A549 (cell line): ENCODE data around the gene BCAT1. TPM values are rescaled to one million over a fixed set of nuclear protein-coding genes. Genes with fewer than 3 reads are reported as not detected.

Source experiments
- ATAC-seq, 2 experiments: fragments of 200-7000 bp in 1 of 2; fragments of >200 bp in 1 of 2; cut with Nextera tagmentation in 1 of 2; cut with Tn5 transposase in 1 of 2; 3 replicates each; pipeline versions ENCODE4 v1.8.0 to v1.9.1; 2018 to 2020; ENCODE audit warnings: mild to moderate bottlenecking in 1 of 2, moderate library complexity in 1 of 2
- CTCF ChIA-PET: fragments of 300-600 bp; sonication (Branson Sonifier 250); formaldehyde crosslinking; extraction: SDS; loops from one replicate; lab custom pipeline; 2021; ENCODE audit warnings: antibody characterized with exemption, inconsistent platforms; lab: Yijun Ruan, JAX
- POLR2A ChIA-PET: fragments of 350-600 bp; formaldehyde crosslinking; extraction: SDS; loops from one replicate; lab custom pipeline; 2021; ENCODE audit warnings: antibody characterized with exemption, inconsistent platforms; lab: Yijun Ruan, JAX
- DNase-seq, 2 experiments: peaks; one replicate each; pipeline versions ENCODE4 v3.0.0 to v3.0.0-alpha.2; 2011 to 2016; ENCODE audit warnings: low read depth in 1 of 2, low spot score in 1 of 2
- FAIRE-seq: peaks from 2 replicates; lab custom pipeline; 2011; peaks lifted over from hg19 to GRCh38; lab: Jason Lieb, UNC
- H3K27ac ChIP-seq, 2 experiments: fragments of >200 bp; sonication (Bioruptor Twin); formaldehyde crosslinking; 3 replicates each; pipeline ENCODE4 v1.5.1; 2016 to 2017
- H3K4me1 ChIP-seq: fragments of >200 bp; sonication (Bioruptor Twin); formaldehyde crosslinking; 3 replicates; pipeline ENCODE4 v1.6.1; 2016
- H3K4me2 ChIP-seq: fragments of >200 bp; sonication (Bioruptor Twin); formaldehyde crosslinking; 3 replicates; pipeline ENCODE4 v1.6.1; 2016
- H3K4me3 ChIP-seq: fragments of >200 bp; sonication (Bioruptor Twin); formaldehyde crosslinking; 3 replicates; pipeline ENCODE4 v1.5.1; 2016
- H3K9me3 ChIP-seq: fragments of >200 bp; sonication (Bioruptor Twin); formaldehyde crosslinking; 3 replicates; pipeline ENCODE4 v1.6.1; 2016
- CHD4 ChIP-seq: fragments of 200-600 bp; sonication (generic); IDR thresholded peaks from 2 replicates; pipeline ENCODE4 v1.6.1; 2016; ENCODE audit warnings: antibody characterized with exemption, mild to moderate bottlenecking, borderline replicate concordance
- EHMT2 ChIP-seq: fragments of 200-600 bp; sonication (generic); IDR thresholded peaks from 2 replicates; pipeline ENCODE4 v1.6.1; 2016; ENCODE audit warnings: antibody characterized with exemption, low read depth, mild to moderate bottlenecking, moderate library complexity
- EP300 ChIP-seq, 2 experiments: fragments of >200 bp; sonication (Bioruptor Twin); formaldehyde crosslinking; IDR thresholded peaks; 2 replicates in 1 of 2; 3 replicates in 1 of 2; pipeline ENCODE4 v1.6.1; 2016 to 2017
- ESRRA ChIP-seq: fragments of 150-350 bp; IDR thresholded peaks from 2 replicates; pipeline ENCODE4 v1.6.1; 2014; ENCODE audit warnings: mild to moderate bottlenecking, low read length, borderline replicate concordance
- FOSB ChIP-seq: fragments of 250-450 bp; sonication (Bioruptor Pico); IDR thresholded peaks from 2 replicates; pipeline ENCODE4 v1.5.0; 2020; ENCODE audit warnings: mild to moderate bottlenecking, moderate library complexity
- FOXS1 ChIP-seq: fragments of 250-450 bp; sonication (Bioruptor Pico); IDR thresholded peaks from 2 replicates; pipeline ENCODE4 v1.5.0; 2020; ENCODE audit warnings: mild to moderate bottlenecking, moderate library complexity
- GATA3 ChIP-seq: IDR thresholded peaks from 2 replicates; pipeline ENCODE4 v1.6.1; 2012; ENCODE audit warnings: borderline replicate concordance
- HEYL ChIP-seq: fragments of 250-450 bp; sonication (Bioruptor Pico); IDR thresholded peaks from 2 replicates; pipeline ENCODE4 v1.8.0; 2021; ENCODE audit warnings: mild to moderate bottlenecking, moderate library complexity
- NFE2L2 ChIP-seq: fragments of 150-350 bp; conservative IDR thresholded peaks from 2 replicates; pipeline ENCODE4 v1.6.1; 2014; ENCODE audit warnings: low read length
- NPAS2 ChIP-seq: fragments of 250-450 bp; sonication (Bioruptor Pico); IDR thresholded peaks from 2 replicates; pipeline ENCODE4 v1.8.0; 2022; ENCODE audit warnings: mild to moderate bottlenecking, moderate library complexity, borderline replicate concordance
- NR3C1 ChIP-seq: fragments of >200 bp; sonication (Bioruptor Twin); formaldehyde crosslinking; IDR thresholded peaks from 3 replicates; pipeline ENCODE4 v1.6.1; 2017
- SMC3 ChIP-seq: fragments of >200 bp; sonication (Bioruptor Twin); formaldehyde crosslinking; IDR thresholded peaks from 3 replicates; pipeline ENCODE4 v1.6.1; 2018; ENCODE audit warnings: inconsistent platforms
- ZNF302 ChIP-seq: fragments of 250-450 bp; sonication (Bioruptor Pico); IDR thresholded peaks from 2 replicates; pipeline ENCODE4 v1.9.0; 2021; ENCODE audit warnings: inconsistent platforms, mild to moderate bottlenecking, moderate library complexity
- WGBS: methylation state at CpG from one replicate; pipeline ENCODE4 v1.1.6; 2017; ENCODE audit errors: missing lambda C conversion rate; 5-methylcytosine and 5-hydroxymethylcytosine counted together
- polyA plus RNA-seq, 4 experiments: library from polyadenylated mRNA; depleted of rRNA in 3 of 4; stranded (reverse); fragments of >200 nt; fragmentation: RNase III in 1 of 4; extraction: RNeasy Plus Mini Kit Qiagen cat#74134 plus additional on column Dnase treatment in 1 of 4; gene quantifications; 2 replicates in 3 of 4; 3 replicates in 1 of 4; pipeline ENCODE4 v1.2.3, GENCODE V29; 2011 to 2017
- TF ChIP-seq, protein P1 (sequence below): IDR thresholded peaks from 2 replicates; pipeline ENCODE4 v1.6.1; 2012; ENCODE audit warnings: low read depth, borderline replicate concordance
- TF ChIP-seq, protein P2 (sequence below): fragments of 200-600 bp; sonication (generic); IDR thresholded peaks from 2 replicates; pipeline ENCODE4 v1.6.1; 2016; ENCODE audit warnings: antibody characterized with exemption, mild to moderate bottlenecking, moderate library complexity
- TF ChIP-seq, protein P3 (sequence below): fragments of 150-350 bp; IDR thresholded peaks from 2 replicates; pipeline ENCODE4 v1.6.1; 2014; ENCODE audit warnings: low read depth, mild to moderate bottlenecking, low read length
- TF ChIP-seq, protein P4 (sequence below): fragments of 250-450 bp; sonication (Bioruptor Pico); IDR thresholded peaks from 2 replicates; pipeline ENCODE4 v1.5.0; 2021; ENCODE audit warnings: mild to moderate bottlenecking, moderate library complexity, borderline replicate concordance
- TF ChIP-seq, protein P5 (sequence below): fragments of >200 bp; sonication (Bioruptor Twin); formaldehyde crosslinking; IDR thresholded peaks from 3 replicates; pipeline ENCODE4 v1.5.1; 2016

The BCAT1 gene
- polyA plus RNA-seq, 2 of the 4 experiments (the other 2 are of a cell fraction) = 10.5 to 14.6 TPM

DNA sequence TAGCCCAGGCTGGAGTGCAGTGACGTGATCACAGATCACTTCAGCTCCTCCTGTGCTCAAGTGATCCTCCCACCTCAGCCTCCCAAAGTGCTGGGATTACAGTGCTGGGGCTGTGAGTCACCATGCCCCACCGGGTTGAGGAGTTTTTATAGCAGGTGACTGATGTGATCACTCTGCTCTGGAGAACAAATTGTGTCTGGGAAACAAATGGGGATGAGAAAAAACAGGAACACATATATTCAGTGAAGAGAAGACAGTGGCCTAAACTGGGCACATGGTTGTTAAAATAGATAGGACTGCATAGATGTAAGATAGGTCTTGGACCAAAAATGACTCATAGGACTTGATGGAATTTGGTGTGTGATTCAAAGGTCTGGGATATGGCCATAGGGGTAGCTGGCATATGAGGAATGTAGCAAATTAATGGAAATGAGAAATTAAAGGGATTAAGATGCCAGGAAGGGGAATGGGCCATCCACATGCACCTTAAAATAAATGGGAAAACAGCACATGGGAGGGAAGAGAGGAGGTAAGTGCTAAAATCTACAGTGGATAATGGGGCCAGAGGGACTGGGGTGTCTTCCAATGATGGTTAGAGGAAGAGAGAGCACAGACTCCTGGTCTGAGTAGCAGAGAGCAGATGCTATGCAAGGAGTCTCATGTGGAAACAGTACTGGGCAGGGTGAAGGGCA, 11.2 kb downstream of the BCAT1 start:
- no peak for FAIRE-seq

DNA sequence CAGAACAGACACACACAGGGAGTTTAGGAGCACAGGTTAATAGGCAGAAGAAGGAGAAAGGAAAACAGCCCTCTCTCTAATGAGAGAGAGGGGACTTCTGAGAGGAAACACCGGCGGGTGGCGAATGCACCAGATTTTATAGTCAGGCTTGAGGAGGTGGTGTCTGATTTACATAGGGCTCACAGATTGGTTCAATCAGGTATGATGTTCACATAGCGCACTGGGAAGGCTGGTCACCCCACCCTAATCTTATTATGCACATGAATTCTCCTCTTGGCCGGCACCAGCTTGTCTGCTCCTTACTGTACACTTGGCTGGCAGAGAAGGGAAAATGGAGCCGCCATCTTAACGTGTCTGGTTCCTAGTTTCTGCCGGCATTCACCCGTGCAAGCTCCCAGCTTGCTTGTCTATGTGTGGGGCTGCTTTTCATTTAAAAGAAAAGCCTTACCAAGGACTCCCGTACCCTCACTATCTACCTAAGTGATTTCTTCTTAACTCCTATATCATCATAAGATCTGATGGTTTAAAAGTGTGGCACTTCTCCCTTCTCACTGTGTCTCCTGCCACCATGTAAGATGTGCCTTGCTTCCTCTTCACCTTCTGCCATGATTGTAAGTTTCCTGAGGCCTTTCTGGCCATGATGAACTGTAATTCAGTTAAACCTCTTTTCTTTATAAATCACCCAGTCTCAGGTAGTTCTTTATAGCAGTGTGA, 15.1 kb downstream of the BCAT1 start:
- Histone ChIP-seq H3K9me3 (no peaks in the 10 kb centered on the region), H3K4me3 (no peak overlapping the region), H3K4me2 (no peak overlapping the region), H3K27ac (no peak overlapping the region), H3K4me1 (peaks cover 4% of the 10 kb centered on the region; the same call in 1 of the 3 replicates)
- DNase-seq (no peak), ATAC-seq (no peak), FAIRE-seq (no peak)
- ChIA-PET POLR2A (no interaction called here), CTCF (no interaction called here)
- 73% methylated on average over 10 of the region's 10 CpGs for WGBS
- TF ChIP-seq ZNF302 (CRISPR knock-in tag) (no peak), HEYL (no peak), CHD4 (no peak), ESRRA (no peak), EHMT2 (no peak), EP300 (IDR thresholded peaks at IDR 0.05) (no peak), FOSB (no peak), GATA3 (no peak), SMC3 (no peak), NFE2L2 (no peak), NPAS2 (CRISPR knock-in tag) (no peak), FOXS1 (no peak)
- TF ChIP-seq, protein P1, sequence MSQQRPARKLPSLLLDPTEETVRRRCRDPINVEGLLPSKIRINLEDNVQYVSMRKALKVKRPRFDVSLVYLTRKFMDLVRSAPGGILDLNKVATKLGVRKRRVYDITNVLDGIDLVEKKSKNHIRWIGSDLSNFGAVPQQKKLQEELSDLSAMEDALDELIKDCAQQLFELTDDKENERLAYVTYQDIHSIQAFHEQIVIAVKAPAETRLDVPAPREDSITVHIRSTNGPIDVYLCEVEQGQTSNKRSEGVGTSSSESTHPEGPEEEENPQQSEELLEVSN = no peak
- TF ChIP-seq, protein P2, sequence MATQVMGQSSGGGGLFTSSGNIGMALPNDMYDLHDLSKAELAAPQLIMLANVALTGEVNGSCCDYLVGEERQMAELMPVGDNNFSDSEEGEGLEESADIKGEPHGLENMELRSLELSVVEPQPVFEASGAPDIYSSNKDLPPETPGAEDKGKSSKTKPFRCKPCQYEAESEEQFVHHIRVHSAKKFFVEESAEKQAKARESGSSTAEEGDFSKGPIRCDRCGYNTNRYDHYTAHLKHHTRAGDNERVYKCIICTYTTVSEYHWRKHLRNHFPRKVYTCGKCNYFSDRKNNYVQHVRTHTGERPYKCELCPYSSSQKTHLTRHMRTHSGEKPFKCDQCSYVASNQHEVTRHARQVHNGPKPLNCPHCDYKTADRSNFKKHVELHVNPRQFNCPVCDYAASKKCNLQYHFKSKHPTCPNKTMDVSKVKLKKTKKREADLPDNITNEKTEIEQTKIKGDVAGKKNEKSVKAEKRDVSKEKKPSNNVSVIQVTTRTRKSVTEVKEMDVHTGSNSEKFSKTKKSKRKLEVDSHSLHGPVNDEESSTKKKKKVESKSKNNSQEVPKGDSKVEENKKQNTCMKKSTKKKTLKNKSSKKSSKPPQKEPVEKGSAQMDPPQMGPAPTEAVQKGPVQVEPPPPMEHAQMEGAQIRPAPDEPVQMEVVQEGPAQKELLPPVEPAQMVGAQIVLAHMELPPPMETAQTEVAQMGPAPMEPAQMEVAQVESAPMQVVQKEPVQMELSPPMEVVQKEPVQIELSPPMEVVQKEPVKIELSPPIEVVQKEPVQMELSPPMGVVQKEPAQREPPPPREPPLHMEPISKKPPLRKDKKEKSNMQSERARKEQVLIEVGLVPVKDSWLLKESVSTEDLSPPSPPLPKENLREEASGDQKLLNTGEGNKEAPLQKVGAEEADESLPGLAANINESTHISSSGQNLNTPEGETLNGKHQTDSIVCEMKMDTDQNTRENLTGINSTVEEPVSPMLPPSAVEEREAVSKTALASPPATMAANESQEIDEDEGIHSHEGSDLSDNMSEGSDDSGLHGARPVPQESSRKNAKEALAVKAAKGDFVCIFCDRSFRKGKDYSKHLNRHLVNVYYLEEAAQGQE = no peak
- TF ChIP-seq, protein P3, sequence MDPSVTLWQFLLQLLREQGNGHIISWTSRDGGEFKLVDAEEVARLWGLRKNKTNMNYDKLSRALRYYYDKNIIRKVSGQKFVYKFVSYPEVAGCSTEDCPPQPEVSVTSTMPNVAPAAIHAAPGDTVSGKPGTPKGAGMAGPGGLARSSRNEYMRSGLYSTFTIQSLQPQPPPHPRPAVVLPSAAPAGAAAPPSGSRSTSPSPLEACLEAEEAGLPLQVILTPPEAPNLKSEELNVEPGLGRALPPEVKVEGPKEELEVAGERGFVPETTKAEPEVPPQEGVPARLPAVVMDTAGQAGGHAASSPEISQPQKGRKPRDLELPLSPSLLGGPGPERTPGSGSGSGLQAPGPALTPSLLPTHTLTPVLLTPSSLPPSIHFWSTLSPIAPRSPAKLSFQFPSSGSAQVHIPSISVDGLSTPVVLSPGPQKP = no peak
- TF ChIP-seq, protein P4, sequence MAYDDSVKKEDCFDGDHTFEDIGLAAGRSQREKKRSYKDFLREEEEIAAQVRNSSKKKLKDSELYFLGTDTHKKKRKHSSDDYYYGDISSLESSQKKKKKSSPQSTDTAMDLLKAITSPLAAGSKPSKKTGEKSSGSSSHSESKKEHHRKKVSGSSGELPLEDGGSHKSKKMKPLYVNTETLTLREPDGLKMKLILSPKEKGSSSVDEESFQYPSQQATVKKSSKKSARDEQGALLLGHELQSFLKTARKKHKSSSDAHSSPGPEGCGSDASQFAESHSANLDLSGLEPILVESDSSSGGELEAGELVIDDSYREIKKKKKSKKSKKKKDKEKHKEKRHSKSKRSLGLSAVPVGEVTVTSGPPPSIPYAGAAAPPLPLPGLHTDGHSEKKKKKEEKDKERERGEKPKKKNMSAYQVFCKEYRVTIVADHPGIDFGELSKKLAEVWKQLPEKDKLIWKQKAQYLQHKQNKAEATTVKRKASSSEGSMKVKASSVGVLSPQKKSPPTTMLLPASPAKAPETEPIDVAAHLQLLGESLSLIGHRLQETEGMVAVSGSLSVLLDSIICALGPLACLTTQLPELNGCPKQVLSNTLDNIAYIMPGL (CRISPR knock-in tag) = no peak

More for the DNA sequence above, 11.2 kb downstream of the BCAT1 start:
- POLR2A ChIA-PET = no interaction called here
- Histone ChIP-seq H3K4me3 (no peak overlapping the region), H3K4me2 (no peak overlapping the region), H3K9me3 (no peaks in the 10 kb centered on the region), H3K27ac (no peak overlapping the region), H3K4me1 (peaks cover 4% of the 10 kb centered on the region; the same call in 1 of the 3 replicates)
- TF ChIP-seq NR3C1 (no peak), CHD4 (no peak), SMC3 (no peak)
- TF ChIP-seq, protein P5, sequence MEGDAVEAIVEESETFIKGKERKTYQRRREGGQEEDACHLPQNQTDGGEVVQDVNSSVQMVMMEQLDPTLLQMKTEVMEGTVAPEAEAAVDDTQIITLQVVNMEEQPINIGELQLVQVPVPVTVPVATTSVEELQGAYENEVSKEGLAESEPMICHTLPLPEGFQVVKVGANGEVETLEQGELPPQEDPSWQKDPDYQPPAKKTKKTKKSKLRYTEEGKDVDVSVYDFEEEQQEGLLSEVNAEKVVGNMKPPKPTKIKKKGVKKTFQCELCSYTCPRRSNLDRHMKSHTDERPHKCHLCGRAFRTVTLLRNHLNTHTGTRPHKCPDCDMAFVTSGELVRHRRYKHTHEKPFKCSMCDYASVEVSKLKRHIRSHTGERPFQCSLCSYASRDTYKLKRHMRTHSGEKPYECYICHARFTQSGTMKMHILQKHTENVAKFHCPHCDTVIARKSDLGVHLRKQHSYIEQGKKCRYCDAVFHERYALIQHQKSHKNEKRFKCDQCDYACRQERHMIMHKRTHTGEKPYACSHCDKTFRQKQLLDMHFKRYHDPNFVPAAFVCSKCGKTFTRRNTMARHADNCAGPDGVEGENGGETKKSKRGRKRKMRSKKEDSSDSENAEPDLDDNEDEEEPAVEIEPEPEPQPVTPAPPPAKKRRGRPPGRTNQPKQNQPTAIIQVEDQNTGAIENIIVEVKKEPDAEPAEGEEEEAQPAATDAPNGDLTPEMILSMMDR = no peak
- ATAC-seq (no peak; a peak in 1 of 6 replicates), DNase-seq (no peak)
- CTCF ChIA-PET = no interaction called here
- WGBS = 36% methylated on average over 2 of the region's 2 CpGs
